A549 treated with DMSO at 1 μM for 4 hours (cell line): Measurements from ENCODE around the gene DIP2C. TPM values are rescaled to one million over a fixed set of nuclear protein-coding genes. Genes with fewer than 3 reads are reported as not detected.

Source experiments
- total RNA-seq: library from RNA; stranded (reverse); fragments of 200-300 nt; extraction: Qiagen RNA extraction; gene quantifications from 5 replicates; pipeline ENCODE4 v1.2.3, GENCODE V29; 2022; ENCODE audit warnings: low read depth

DIP2C gene
- 6.4 to 9.2 TPM (median 8.2 TPM) in 5 replicates for total RNA-seq

GRCh38 chr10:689452-690371 lies at the start of gene DIP2C:
Gene DIP2C (minus strand): TSS chr10:689668. CDS start chr10:689578, 90 bp downstream.

Other genes with a start within 250 kb of the DIP2C start
- gene LARP4B, start 242.0 kb upstream of the DIP2C start, total RNA-seq: 34.0 to 46.6 TPM (median 40.4 TPM) in 5 replicates